B cell (primary cell): ENCODE data around the gene TAF1D.

ENCODE experiments used
- CTCF ChIP-seq: fragments of 200-600 bp; IDR thresholded peaks from one replicate; pipeline ENCODE4 v1.8.0; 2022; ENCODE audit warnings: antibody characterized with exemption, mild to moderate bottlenecking
- EZH2 ChIP-seq: IDR thresholded peaks from 2 replicates; pipeline ENCODE4 v1.6.1; 2012; ENCODE audit warnings: borderline replicate concordance, low read depth, mild to moderate bottlenecking, moderate library complexity, low read length; ENCODE audit not compliant: insufficient read depth, poor library complexity, severe bottlenecking

DNA sequence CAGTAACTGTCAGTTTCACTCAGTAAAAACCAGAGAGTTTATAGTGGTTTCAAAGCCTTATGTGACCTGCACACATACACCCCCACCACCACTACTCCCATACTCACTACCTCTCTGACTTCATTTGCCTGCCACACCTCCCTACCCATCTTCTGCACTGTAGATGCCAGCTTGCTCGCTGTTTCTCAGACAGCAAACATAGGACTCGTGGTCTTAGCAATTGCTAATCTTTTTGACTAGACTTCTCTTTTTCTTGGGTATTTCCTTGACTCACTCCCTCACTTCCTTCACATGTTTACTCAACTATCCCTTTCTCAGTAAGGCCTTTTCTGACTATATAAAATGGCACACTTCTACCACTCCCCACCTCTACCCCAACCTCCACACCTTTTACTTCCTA, 52.1 kb downstream of the TAF1D start:
- TF ChIP-seq CTCF: no peak
- no peak for TF ChIP-seq EZH2
